Daoy (cell line): ENCODE data around the gene TMEM161B. TPM values are rescaled to one million over a fixed set of nuclear protein-coding genes. Genes with fewer than 3 reads are reported as not detected.
A peak's percentile ranks its signal among the peaks of the same experiment; 100 is the strongest.
"Not testable (repeated sequence)": the region's sequence is repeated elsewhere in the genome, so short reads cannot be mapped to it uniquely, and the experiment has no call there.

Experiments
- DNase-seq: peaks from one replicate; pipeline ENCODE4 v3.0.0-alpha.2; 2015; ENCODE audit warnings: low read depth
- total RNA-seq: library from RNA; depleted of rRNA; stranded (reverse); fragments of >200 nt; shearing (Covaris generic); gene quantifications from 2 replicates; pipeline ENCODE4 v1.2.3, GENCODE V29; 2014

TMEM161B gene
- total RNA-seq, 1 experiment from 2014 or later, result 14.1 TPM

- no peak for DNase-seq
These were observed 85.4 kb downstream of the TMEM161B start for GRCh38 chr5:88183255-88183654.

- DNase-seq, result not testable (repeated sequence)
These were observed 91.2 kb downstream of the TMEM161B start for GRCh38 chr5:88177486-88177885.

GRCh38 chr5:88172847-88173758 lies 95.5 kb downstream of the TMEM161B start:
- DNase-seq, result peak; percentile 12

- DNase-seq, result no peak
These were observed 109.1 kb downstream of the TMEM161B start for GRCh38 chr5:88159591-88159990.

GRCh38 chr5:88158056-88158455 lies 110.6 kb downstream of the TMEM161B start:
- no peak for DNase-seq

- no peak for DNase-seq
These were observed 113.8 kb downstream of the TMEM161B start for GRCh38 chr5:88154891-88155290.

- DNase-seq, result no peak
These were observed 117.9 kb downstream of the TMEM161B start for GRCh38 chr5:88150747-88151146.

- no peak for DNase-seq
These were observed 122.8 kb downstream of the TMEM161B start for GRCh38 chr5:88145611-88146467.

GRCh38 chr5:88145221-88145610 lies 123.4 kb downstream of the TMEM161B start:
- DNase-seq, result no peak
